Endothelial cell of umbilical vein (primary cell): Measurements from ENCODE around the gene VEGFC.

Experiments used
- EZH2 ChIP-seq: IDR thresholded peaks from 2 replicates; pipeline ENCODE4 v1.6.1; 2012; ENCODE audit warnings: borderline replicate concordance, low read depth, mild to moderate bottlenecking, moderate library complexity, low read length, inconsistent platforms; ENCODE audit not compliant: severe bottlenecking
- FOS ChIP-seq: IDR thresholded peaks from 2 replicates; pipeline ENCODE4 v1.6.1; 2011; ENCODE audit warnings: mild to moderate bottlenecking, low read length, moderate library complexity, borderline replicate concordance; ENCODE audit not compliant: insufficient read depth
- GATA2 ChIP-seq: IDR thresholded peaks from 2 replicates; pipeline ENCODE4 v1.7.0; 2011; ENCODE audit warnings: low read depth, mild to moderate bottlenecking, moderate library complexity, mixed read lengths, low read length; ENCODE audit not compliant: insufficient read length, insufficient read depth
- MYC ChIP-seq: IDR thresholded peaks from one replicate; pipeline ENCODE4 v1.6.1; 2011; ENCODE audit warnings: mild to moderate bottlenecking, low read depth, low read length
- POLR2A ChIP-seq: IDR thresholded peaks from 2 replicates; pipeline ENCODE4 v1.6.1; 2012; ENCODE audit warnings: low read depth, mild to moderate bottlenecking, control low read depth, low read length
- POLR2AphosphoS5 ChIP-seq: IDR thresholded peaks from 2 replicates; pipeline ENCODE4 v1.6.1; 2012; ENCODE audit warnings: low read depth, mild to moderate bottlenecking, control low read depth, low read length, moderate library complexity; ENCODE audit not compliant: insufficient read depth
- TF ChIP-seq, protein P1 (sequence below), 2 donors: IDR thresholded peaks; 1 replicate in 1 of 2; 2 replicates in 1 of 2; pipeline ENCODE4 v1.5.1; 2011; ENCODE audit warnings: low read length in 2 of 2, mild to moderate bottlenecking in 2 of 2, moderate library complexity in 2 of 2, control low read depth in 1 of 2, inconsistent platforms in 1 of 2, low read depth in 1 of 2; ENCODE audit not compliant: insufficient read depth in 1 of 2; ENCODE audit errors: extremely low read depth in 1 of 2
- TF ChIP-seq, protein P2 (sequence below): IDR thresholded peaks from 2 replicates; pipeline ENCODE4 v1.6.1; 2011; ENCODE audit not compliant: insufficient read depth, insufficient read length

GRCh38 chr4:176755613-176756012, 37.1 kb downstream of the VEGFC start:
- TF ChIP-seq POLR2AphosphoS5 (no peak), EZH2 (no peak), POLR2A (no peak), FOS (peak; percentile 52), GATA2 (no peak), MYC (no peak)
- TF ChIP-seq, protein P1, sequence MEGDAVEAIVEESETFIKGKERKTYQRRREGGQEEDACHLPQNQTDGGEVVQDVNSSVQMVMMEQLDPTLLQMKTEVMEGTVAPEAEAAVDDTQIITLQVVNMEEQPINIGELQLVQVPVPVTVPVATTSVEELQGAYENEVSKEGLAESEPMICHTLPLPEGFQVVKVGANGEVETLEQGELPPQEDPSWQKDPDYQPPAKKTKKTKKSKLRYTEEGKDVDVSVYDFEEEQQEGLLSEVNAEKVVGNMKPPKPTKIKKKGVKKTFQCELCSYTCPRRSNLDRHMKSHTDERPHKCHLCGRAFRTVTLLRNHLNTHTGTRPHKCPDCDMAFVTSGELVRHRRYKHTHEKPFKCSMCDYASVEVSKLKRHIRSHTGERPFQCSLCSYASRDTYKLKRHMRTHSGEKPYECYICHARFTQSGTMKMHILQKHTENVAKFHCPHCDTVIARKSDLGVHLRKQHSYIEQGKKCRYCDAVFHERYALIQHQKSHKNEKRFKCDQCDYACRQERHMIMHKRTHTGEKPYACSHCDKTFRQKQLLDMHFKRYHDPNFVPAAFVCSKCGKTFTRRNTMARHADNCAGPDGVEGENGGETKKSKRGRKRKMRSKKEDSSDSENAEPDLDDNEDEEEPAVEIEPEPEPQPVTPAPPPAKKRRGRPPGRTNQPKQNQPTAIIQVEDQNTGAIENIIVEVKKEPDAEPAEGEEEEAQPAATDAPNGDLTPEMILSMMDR (IDR thresholded peaks at IDR 0.05; ENCODE audit: extremely low read depth in 1 of 2, insufficient read depth in 1 of 2, low read depth in 1 of 2, low read length in 2 of 2), result no peak
- TF ChIP-seq, protein P2, sequence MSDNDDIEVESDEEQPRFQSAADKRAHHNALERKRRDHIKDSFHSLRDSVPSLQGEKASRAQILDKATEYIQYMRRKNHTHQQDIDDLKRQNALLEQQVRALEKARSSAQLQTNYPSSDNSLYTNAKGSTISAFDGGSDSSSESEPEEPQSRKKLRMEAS, result no peak
